Left renal pelvis (tissue), 4 donors: ENCODE results near the gene CHRNA5. TPM values are rescaled to one million over a fixed set of nuclear protein-coding genes. Genes with fewer than 3 reads are reported as not detected.

Experiments
- DNase-seq, 4 donors: peaks; one replicate each; pipeline ENCODE4 v3.0.0-alpha.2; 2013; ENCODE audit warnings: low read depth in 4 of 4, low spot score in 3 of 4
- polyA plus RNA-seq, 4 donors: library from polyadenylated mRNA; unstranded; fragments of 120-200 nt; gene quantifications; one replicate each; pipeline ENCODE4 v1.2.1, GENCODE V29; 2013; ENCODE audit not compliant: insufficient read length in 4 of 4

The CHRNA5 gene
- polyA plus RNA-seq, 4 donors: 5.3 to 11.3 (median 5.6) TPM

DNA sequence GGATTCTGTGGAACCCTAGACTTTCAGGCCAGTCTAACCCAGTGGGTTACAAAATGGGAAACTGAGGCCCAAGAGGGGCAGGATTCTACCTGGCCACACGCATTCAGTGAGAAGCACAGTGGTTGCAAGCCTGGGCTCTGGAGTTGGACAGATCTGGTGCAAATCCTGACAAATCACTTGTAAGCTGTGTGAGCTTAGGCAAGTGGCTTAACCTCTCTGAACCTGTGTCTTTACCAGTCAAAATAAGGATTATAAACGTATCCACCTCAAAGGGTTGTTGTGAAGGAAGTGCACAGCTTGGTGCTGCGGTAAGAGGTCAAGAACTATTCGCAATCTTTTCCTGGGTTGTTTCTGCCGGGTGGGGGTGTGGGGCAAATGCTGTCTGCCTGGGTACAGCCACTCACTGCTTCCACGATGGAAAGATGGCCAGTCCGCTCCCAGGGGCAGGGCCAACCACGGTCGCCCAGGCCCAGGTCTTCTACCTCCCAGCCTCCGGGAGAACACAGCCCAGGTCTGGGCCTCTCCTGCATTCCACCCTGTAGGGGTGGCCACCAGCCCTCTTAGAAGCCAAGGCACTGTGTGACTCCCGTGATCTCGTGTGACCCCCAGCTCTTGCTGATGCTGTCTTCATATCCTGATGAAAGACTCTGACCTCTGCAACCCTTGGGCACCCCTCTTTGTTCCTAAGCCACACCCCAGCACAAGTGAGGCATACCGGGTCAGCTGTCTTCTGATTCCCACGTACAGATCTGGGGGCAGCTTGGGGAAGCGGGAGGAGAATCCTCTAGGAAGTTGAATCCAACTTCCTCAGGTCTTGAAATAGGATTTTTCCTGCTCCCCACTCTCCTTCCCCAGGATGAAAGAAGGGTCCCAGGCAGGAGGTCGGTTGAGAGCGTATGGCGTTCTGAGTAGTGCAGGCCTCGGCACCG lies 54.0 kb downstream of the CHRNA5 start:
- DNase-seq: no peak

DNA sequence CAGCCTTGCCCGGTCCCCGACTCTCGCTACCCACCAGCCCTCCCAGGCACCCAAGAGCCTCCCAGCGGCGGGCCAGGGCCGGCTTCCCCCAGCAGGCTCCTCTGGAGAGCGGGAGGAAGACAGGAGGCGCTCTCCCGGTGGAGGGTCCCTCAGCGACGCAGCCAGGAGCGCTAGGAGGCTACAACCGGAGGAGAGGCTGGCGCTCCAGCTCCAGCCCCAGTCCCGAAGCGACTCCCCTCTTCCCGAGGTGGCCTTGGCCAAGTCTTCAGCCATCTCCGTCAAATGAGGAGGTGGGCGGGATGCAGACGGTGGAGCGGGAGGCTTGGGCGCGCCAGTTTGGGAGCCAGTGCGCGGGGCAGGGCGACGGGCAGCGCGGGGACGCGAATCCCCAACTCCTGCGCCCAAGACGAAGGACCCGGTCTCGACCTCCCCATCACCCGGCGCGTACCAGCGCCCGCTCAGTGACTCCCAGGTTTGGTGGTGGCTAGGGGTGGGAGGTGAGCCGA lies 54.8 kb downstream of the CHRNA5 start:
- DNase-seq: no peak

DNA sequence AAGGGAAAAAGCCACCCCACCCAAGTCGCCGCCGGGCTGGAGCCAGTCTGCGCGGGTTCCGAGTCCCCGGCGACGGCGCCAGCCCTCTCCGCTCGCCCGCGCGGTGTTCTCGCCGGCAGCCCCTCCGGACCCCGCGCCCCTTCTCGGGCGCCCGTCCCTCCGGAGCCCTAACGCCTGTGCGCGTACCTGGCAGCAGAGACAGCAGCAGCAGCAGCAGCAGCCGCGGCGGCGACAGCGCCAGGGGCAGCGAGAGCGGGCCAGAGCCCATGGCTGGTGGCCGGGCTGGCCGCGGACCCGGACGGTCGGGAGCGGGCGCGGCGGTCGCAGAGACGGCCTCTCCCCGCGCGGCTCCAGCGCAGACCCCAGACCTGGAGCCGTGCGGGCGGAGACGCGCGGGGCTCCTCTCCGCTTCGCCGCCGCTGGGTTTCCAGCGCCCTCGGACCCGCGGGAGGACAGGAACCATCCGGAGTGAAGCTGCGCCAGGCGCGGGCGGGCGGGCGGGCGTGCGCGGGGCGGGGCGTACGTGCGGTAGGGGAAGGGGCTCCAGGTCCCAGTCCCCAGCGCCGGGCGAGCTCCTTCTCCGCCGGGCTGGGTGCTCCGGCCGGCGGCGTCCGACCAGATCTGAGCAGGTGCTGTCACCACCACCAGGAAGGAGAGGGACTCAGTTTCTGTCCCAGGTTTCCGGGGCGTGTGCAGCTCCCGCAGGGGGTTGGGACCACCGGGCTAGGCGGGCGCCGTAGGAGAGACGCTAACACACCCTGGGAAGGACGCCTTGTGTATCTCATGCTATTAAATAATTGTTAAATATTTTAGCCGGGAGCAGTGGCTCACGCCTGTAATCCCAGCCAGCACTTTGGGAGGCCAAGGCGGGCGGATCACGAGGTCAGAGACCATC lies 55.5 kb downstream of the CHRNA5 start, which contains the start of gene CHRNA3:
Gene CHRNA3, minus strand, starts transcription at position 470 of the 895 bp plus-strand sequence. Its CDS starts 202 bp downstream, at position 268.
- DNase-seq: no peak

DNA sequence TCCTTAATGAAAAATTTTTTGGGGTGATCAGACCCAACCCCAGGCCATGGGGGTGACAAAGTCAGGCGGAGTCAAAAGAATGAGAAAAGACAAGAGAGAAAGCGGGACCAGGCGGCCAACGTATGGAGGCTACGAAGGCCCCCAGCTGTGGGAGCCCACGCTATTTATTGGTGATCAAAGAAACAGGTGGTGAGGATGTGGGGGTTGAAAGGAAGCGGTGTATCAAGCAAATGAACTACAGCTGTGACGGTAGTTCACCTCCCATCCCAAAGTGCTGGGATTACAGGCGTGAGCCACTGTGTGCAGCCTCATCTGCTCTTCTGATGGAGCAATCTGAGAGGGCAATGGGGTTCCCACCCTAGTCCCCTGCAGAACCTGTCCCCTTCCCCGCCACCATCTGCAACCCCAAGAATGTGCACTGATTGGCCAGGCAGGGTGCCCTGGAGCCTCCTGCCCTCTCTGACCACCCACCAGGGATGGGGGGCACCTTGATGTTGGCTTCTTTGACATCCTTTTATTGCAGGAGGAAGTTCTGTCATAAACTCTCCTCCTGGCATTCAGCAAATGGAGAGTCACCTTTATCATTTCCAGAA lies 56.6 kb downstream of the CHRNA5 start:
- DNase-seq: no peak

DNA sequence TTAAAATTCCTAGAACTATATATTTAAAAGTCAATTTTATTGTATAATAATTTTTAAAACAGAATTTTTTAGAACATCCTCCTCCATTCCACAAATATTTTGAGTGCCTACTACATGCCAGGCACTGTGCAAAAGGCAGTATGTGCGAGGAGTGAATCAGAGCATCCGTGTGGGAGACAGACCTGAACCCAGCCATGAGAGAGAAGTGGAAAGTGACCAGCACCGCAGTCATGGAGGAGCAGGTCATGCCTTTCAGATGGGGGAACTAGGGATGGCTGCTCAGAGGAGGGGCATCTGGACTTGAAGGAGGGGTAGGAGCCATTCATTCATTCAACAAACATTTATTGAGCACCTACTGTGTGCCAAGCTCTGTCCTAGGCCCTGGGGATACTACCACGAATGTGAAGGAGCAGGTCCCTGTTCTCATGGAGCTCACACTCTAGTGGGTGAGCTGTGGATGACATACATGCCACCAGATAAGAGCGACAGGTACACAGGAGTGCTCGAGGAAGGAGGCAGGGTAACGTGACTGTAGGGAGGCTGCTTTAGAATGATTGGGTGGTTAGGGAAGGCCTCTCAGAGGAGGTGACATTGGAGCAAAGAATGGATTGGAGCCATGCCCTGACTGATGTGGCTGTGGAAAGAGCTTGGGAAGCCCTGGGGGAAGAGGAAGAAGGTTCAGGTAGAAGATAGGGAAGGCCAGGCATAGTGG lies 58.6 kb downstream of the CHRNA5 start:
- DNase-seq: no peak

DNA sequence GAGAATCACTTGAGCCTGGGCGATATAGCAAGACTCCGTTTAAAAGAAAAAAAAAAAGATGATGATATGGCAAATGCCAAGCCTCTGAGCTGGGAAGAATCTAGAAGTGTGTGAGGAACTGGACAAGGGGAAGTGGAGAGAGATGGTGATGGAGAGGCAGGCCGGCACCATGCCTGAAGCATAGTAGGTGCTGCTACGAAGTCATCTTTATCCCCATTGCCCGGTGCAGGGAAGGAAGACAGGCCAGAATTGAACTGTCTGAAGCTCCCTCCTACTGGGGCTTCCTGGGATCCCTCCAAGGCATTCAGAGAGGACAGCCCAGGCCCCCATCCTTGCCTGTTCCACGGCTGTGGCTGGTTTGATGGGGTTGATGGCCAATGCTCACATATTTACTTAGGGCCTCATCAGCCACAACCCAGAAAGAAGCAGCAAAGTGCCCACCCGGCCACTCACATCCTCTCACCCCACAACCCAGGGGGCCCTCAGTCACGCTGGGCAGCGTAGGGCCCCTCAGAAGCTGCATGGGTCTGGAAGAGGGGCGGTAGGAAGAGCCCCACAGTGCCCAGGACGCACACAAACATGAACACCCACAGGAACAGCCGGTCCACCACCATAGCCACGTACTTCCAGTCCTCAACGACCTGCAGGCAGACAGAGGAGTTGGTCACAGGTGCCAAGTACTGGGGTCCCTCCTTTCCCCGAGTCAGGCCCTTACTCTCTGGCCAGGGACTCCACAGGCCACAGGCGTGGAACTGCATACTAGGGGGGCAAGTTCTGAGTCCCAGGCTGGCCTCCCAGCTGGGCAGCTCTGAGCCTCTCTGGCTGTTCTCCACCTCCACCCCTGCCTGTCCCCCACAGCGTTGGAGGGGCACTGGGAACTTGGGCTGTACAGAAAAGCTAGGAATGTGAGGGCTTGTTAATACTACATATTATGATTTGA lies 59.6 kb downstream of the CHRNA5 start:
- DNase-seq: no peak

DNA sequence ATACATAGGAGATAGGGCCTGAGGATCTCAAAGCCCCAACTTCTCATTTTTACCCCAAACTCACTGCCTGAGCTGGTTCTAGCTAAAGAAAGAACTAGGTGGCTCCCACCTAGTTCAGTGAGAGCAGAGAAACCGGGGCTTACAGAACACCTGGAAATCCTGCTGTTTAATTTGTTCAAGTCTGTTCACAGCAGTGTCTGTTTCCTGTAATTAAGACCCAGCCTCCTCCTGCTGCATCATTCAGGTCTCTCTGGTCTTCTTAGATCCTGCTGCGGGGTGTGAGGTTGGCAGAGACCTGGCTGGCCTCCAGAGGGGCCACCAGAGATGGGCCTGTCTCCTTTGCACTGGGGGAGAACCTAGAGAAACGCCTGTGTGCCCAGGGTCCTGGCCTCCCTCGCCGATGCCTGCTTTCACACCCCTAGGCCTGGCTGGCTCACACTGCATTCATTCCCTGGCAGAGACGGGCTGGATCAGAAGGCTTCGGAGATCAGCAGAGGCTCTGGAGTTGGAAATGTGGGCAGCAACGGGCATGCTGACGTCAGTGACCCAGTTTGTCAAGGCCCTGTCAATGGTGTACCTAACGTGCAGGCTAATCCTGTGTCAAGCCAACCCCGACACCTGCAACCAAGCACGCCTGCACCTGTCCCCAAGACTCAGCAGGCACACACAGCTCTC lies 60.4 kb downstream of the CHRNA5 start:
- no peak for DNase-seq

DNA sequence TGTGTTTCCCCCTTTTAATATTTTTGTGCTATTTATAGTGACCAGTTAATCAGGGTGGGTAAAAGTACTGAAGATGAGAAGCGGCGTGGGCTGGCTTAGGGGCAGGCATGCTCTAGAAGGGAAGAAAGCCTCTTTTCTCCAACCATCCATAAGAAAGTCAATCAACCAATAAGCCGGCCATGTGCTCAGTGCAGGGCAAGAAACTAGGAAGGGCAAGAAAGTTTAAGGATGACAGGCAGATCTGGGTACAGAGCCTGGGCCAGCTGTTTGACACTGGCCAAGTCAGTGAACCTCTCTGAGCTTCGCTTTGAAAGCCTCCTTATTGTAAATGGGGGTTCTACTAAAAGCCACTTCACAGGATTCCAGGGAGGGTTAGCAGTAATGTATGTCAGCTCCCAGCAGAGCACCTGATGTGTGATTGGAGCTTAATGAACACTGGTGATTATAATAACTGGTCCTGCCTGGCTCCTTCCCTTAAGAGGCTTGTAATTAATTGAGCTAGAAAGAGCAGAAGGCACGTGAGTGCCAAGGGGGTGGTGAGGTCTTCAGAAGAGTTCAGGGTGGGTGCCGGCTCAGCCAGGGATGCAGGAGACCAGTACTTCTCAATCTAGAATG lies 61.2 kb downstream of the CHRNA5 start:
- DNase-seq: no peak

DNA sequence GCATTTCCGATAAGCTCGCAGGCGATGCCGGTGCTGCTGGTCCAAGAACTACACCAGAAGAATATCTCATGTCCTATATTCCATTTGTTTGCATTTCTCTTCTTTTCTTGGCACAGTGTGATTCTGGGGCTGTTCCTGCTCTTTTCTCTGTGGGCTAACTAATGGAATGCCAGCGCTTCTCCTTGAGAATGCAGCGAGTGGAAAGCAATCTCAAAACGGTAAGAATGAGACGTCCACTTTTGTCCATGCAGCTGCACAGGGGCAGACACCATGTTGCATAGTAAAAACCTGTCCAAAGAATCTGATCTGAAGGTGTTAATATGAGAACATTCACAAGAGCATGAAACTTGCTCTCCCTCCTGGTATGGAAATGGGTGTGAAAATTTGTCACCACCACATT lies 62.0 kb downstream of the CHRNA5 start:
- DNase-seq: no peak

DNA sequence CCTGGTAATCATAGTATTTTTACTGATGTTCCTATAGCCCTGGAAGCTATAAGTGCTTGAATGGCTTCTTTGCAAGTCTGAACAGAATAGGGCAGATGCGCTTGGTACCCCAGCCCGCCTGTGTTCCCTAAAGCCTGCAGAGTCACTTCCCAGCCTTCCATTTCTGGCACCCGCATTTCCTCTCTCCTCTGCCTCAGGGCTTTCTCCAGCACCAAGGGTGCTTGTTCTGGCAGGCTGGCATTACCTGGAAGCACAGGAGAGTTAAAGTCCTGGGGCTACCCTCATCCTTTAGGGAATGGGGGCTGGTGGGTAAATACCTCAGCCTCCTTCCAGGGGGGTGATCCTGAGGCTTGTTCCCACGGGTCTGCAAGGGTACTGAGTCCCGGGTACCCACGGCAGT lies 62.9 kb downstream of the CHRNA5 start:
- DNase-seq: no peak

DNA sequence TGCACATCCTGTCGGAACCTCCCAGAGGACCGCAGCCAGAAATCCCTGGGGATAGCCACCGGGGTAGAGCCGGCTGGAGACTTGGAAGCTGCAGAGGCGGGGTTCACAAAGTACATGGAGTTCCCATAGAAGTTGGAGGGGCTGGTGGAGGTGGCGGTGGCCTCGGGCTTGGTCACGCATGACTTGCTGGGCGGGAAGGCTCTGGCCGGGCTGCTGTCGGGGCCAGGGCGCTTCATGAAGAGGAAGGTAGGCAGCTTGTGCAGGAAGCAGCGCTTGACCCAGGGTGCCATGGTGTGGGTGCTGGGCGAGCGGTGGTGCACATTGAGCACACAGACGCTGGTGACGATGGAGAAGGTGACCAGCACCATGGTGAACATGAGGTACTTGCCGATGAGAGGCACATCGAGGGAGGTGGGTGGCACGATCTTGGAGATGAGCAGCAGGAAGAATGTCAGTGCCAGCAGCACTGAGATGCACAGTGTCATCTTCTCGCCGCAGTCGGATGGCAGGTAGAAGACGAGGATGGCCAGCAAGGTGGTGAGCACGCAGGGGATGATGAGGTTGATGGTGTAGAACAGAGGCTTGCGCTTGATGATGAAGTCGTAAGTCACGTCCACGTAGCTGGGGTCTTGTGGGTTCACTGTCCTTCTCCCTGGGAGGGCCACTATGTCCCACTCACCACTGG lies 63.9 kb downstream of the CHRNA5 start:
- DNase-seq: no peak

DNA sequence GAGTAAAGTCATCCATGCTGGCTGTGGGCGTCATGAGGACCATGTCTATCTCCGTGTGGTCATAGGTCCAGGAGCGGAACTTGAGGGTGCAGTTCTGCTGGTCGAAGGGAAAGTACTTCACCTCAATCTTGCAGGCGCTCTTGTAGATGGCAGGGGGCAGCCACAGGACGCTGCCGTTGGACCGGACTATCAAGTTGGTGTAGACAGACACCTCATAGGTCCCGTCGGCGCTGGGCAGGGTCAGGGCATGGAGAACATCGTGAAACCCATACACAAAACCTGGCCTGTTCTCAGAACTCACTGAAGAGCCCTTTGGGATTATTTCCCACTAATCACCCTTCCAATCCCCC lies 64.4 kb downstream of the CHRNA5 start:
- DNase-seq: no peak

DNA sequence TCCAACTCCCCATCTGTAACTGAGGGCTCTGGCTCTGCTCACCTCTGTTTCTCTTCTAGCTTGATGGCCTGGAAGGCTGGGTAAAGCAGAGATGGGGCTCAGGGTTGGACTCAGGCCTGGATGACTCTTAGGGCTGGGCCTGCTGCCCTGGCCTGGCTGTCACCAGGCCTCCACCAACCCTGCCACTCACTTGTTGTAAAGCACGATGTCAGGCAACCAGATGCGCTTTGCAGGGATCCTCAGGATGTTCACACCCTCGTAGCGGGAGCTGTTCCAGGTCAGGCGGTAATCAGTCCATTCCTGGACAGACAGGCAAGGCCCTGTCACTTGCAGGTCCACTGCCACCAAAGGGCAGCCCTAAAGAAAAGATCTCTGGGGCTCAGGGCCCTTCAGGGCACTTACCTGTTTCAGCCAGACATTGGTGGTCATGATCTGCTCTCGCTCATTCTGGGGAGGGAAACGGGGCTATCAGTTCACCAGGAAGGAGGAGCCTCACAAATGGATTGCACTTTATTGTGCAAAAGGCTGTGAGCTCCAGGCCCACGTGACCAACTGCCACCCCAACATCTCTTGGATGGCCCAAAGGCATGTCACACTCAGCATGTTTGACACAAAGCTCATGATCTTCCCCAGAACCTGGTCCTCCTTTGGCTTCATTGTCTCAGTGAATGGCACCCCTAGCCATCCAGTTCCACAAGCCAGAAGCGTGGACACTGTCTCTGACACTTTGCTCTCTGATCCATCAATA lies 65.7 kb downstream of the CHRNA5 start:
- no peak for DNase-seq

DNA sequence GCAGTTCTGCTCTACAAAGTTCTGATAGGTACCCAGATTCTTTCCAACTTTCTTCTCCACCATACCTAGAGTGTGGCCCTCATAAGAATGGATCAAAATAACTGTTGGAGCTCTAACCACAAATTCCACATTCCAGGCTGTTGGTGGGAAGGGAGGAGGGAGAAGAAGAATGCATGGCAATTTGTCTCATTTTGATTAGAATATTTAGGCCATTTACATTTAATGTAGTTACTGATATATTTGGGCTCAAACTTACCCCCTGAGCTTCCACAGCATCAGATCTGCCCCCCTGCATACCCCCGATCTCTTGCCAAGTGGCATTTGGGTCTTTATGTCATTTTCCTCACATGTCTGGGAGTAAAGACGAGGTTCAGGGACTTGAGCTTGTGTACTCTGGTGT lies 68.0 kb downstream of the CHRNA5 start:
- no peak for DNase-seq

DNA sequence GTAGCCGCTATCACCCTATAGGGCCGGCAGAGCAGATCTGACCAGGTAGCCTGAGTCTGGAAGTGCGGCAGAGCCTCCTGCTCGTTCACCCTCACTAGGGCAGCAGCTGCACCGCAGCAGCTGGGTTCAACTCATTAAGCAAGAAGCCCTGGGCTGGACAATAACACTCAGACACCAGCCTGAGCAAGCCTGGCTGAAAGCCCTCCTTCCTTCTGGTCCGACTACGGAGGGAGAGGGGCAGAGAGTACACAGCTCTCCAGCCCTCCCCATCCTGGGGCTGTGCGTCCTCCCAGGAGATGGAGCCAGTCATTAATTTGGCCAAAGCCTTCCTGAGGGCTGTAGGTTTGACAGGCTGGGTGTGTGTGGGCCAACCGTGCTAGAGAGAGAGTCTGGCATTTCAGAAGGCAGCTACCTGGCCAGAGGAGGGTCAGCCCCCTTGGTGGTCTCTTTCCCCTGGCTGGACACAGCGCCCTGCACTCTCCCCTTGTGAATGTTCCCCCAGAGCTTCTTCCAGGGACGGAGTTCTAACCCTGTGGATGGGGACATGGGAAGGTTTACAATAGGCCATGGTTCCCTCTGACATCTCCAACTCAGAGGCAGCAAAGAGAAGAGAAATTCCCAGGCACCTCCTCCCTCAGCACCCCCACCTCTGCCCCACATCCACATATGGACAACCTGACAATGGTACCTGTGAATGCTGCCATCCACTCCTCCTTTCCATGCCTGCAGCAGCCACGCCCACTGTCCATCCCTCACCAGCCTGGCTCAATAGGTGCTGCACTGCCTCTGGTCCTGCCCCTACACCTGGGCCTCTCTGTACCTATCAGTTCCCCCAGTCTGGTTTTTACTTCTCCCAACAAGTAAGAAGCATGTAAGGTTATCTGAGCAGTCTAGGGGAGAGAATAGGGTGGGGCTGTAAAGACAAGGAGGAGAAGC lies 69.2 kb downstream of the CHRNA5 start:
- no peak for DNase-seq

DNA sequence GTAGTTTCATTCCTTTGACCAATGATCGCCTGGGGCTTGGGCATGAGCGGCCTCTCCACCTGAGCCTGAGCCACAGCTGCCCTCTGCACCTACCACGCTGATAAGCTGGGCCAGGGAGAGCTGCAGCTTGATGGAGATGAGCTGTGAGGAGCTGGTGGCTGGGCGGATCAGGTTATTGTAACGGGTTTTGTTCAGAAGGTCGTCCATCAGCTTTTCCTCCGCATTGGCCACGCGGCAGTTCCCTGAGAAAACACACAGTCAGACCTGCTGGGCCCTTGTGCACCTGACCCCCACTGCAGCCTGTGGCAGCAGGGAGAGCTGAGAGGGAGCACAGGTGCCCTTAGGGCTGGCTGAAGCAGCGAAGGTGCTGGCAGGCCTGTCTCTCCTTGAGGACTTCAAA lies 70.0 kb downstream of the CHRNA5 start:
- no peak for DNase-seq
